GM12878 (cell line): ENCODE results near the gene IFI35. TPM values are rescaled to one million over a fixed set of nuclear protein-coding genes. Genes with fewer than 3 reads are reported as not detected.

Experiments used
- YY1 ChIP-seq: IDR thresholded peaks from 2 replicates; pipeline ENCODE4 v1.6.1; 2011; ENCODE audit warnings: low read depth, mild to moderate bottlenecking, low read length
- polyA plus RNA-seq, 11 experiments: library from polyadenylated mRNA; depleted of rRNA in 4 of 11; unstranded in 6 of 11; stranded (reverse) in 5 of 11; fragments of >200 nt; fragmentation: Nextera tagmentation in 4 of 11; fragmentation: Illumina TruSeq in 1 of 11; extraction: Ambion mirVana in 4 of 11; extraction: Trizol in 1 of 11; gene quantifications; 1 replicate in 1 of 11; 2 replicates in 10 of 11; pipeline versions ENCODE4 v1.2.1 to v1.2.3, GENCODE V29; 2011 to 2016; ENCODE audit warnings: inconsistent platforms in 2 of 11, missing spikeins in 2 of 11, low read depth in 1 of 11
- total RNA-seq, 4 experiments: library from RNA; depleted of rRNA in 3 of 4; stranded (reverse); fragments of >200 nt in 3 of 4; fragmentation: Illumina TruSeq in 1 of 4; extraction: Trizol in 1 of 4; gene quantifications; 2 replicates each; pipeline versions ENCODE4 v1.2.1 to v1.2.3, GENCODE V29; 2013 to 2021
- TF ChIP-seq, protein P1 (sequence below): fragments of 450-650 bp; IDR thresholded peaks from 2 replicates; pipeline ENCODE4 v1.6.1; 2016; ENCODE audit warnings: mild to moderate bottlenecking
- TF ChIP-seq, protein P2 (sequence below): fragments of 450-650 bp; conservative IDR thresholded peaks from 2 replicates; pipeline ENCODE4 v1.6.1; 2017; ENCODE audit warnings: mild to moderate bottlenecking, moderate library complexity
- TF ChIP-seq, protein P3 (sequence below): fragments of 450-650 bp; IDR thresholded peaks from 2 replicates; pipeline ENCODE4 v1.6.1; 2017; ENCODE audit warnings: mild to moderate bottlenecking, moderate library complexity
- TF ChIP-seq, protein P4 (sequence below): fragments of 450-650 bp; IDR thresholded peaks from 2 replicates; pipeline ENCODE4 v1.6.1; 2018; ENCODE audit warnings: mild to moderate bottlenecking, low read depth, moderate library complexity; ENCODE audit not compliant: partially characterized antibody

IFI35 gene
- total and polyA plus RNA-seq, 10 of the 15 experiments (the other 5 are each of a cell fraction or from before 2014, with no cell fraction given): 18.4 to 92.2 (median 65.3) TPM

DNA sequence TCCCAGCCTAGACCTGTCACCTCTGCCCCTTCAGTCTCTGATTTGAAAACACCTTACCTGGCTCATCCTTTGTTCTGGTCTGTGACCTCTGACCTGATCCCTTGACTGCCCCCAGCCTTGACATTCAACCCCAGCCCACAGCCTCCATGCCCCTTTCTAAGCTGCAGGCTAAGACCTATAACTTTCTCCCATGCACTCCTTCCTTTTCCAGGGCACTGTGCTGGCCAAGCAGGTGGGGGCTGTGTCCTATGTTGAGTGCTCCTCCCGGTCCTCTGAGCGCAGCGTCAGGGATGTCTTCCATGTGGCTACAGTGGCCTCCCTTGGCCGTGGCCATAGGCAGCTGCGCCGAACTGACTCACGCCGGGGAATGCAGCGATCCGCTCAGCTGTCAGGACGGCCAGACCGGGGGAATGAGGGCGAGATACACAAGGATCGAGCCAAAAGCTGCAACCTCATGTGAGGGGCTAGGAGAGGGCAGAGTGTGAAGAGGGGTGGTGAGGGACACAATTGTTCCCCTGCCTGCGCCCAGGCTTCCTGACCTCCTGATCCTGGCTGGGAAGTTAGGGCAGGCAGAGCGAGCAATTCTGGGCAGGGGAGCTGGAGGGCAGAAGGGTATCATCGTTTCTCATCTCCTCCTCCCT lies 21.8 kb downstream of the IFI35 start (continued):
- TF ChIP-seq, protein P1, sequence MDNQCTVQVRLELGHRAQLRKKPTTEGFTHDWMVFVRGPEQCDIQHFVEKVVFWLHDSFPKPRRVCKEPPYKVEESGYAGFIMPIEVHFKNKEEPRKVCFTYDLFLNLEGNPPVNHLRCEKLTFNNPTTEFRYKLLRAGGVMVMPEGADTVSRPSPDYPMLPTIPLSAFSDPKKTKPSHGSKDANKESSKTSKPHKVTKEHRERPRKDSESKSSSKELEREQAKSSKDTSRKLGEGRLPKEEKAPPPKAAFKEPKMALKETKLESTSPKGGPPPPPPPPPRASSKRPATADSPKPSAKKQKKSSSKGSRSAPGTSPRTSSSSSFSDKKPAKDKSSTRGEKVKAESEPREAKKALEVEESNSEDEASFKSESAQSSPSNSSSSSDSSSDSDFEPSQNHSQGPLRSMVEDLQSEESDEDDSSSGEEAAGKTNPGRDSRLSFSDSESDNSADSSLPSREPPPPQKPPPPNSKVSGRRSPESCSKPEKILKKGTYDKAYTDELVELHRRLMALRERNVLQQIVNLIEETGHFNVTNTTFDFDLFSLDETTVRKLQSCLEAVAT: no peak
- TF ChIP-seq, protein P2, sequence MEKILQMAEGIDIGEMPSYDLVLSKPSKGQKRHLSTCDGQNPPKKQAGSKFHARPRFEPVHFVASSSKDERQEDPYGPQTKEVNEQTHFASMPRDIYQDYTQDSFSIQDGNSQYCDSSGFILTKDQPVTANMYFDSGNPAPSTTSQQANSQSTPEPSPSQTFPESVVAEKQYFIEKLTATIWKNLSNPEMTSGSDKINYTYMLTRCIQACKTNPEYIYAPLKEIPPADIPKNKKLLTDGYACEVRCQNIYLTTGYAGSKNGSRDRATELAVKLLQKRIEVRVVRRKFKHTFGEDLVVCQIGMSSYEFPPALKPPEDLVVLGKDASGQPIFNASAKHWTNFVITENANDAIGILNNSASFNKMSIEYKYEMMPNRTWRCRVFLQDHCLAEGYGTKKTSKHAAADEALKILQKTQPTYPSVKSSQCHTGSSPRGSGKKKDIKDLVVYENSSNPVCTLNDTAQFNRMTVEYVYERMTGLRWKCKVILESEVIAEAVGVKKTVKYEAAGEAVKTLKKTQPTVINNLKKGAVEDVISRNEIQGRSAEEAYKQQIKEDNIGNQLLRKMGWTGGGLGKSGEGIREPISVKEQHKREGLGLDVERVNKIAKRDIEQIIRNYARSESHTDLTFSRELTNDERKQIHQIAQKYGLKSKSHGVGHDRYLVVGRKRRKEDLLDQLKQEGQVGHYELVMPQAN: no peak
- TF ChIP-seq, protein P3, sequence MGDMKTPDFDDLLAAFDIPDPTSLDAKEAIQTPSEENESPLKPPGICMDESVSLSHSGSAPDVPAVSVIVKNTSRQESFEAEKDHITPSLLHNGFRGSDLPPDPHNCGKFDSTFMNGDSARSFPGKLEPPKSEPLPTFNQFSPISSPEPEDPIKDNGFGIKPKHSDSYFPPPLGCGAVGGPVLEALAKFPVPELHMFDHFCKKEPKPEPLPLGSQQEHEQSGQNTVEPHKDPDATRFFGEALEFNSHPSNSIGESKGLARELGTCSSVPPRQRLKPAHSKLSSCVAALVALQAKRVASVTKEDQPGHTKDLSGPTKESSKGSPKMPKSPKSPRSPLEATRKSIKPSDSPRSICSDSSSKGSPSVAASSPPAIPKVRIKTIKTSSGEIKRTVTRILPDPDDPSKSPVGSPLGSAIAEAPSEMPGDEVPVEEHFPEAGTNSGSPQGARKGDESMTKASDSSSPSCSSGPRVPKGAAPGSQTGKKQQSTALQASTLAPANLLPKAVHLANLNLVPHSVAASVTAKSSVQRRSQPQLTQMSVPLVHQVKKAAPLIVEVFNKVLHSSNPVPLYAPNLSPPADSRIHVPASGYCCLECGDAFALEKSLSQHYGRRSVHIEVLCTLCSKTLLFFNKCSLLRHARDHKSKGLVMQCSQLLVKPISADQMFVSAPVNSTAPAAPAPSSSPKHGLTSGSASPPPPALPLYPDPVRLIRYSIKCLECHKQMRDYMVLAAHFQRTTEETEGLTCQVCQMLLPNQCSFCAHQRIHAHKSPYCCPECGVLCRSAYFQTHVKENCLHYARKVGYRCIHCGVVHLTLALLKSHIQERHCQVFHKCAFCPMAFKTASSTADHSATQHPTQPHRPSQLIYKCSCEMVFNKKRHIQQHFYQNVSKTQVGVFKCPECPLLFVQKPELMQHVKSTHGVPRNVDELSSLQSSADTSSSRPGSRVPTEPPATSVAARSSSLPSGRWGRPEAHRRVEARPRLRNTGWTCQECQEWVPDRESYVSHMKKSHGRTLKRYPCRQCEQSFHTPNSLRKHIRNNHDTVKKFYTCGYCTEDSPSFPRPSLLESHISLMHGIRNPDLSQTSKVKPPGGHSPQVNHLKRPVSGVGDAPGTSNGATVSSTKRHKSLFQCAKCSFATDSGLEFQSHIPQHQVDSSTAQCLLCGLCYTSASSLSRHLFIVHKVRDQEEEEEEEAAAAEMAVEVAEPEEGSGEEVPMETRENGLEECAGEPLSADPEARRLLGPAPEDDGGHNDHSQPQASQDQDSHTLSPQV: no peak
- TF ChIP-seq, protein P4, sequence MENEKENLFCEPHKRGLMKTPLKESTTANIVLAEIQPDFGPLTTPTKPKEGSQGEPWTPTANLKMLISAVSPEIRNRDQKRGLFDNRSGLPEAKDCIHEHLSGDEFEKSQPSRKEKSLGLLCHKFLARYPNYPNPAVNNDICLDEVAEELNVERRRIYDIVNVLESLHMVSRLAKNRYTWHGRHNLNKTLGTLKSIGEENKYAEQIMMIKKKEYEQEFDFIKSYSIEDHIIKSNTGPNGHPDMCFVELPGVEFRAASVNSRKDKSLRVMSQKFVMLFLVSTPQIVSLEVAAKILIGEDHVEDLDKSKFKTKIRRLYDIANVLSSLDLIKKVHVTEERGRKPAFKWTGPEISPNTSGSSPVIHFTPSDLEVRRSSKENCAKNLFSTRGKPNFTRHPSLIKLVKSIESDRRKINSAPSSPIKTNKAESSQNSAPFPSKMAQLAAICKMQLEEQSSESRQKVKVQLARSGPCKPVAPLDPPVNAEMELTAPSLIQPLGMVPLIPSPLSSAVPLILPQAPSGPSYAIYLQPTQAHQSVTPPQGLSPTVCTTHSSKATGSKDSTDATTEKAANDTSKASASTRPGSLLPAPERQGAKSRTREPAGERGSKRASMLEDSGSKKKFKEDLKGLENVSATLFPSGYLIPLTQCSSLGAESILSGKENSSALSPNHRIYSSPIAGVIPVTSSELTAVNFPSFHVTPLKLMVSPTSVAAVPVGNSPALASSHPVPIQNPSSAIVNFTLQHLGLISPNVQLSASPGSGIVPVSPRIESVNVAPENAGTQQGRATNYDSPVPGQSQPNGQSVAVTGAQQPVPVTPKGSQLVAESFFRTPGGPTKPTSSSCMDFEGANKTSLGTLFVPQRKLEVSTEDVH: no peak
- TF ChIP-seq YY1: no peak
